HG02885 (cell line): ENCODE results near the gene COA7.
A peak's percentile ranks its signal among the peaks of the same experiment; 100 is the strongest.
"Not testable (repeated sequence)": the region's sequence is repeated elsewhere in the genome, so short reads cannot be mapped to it uniquely, and the experiment has no call there.

Experiments used
- ATAC-seq: cut with Tn5 transposase; IDR thresholded peaks from one replicate; pipeline ENCODE4 v1.9.1; 2021; ENCODE audit warnings: mild to moderate bottlenecking; ENCODE audit not compliant: unreplicated experiment, poor library complexity

COA7 gene

DNA sequence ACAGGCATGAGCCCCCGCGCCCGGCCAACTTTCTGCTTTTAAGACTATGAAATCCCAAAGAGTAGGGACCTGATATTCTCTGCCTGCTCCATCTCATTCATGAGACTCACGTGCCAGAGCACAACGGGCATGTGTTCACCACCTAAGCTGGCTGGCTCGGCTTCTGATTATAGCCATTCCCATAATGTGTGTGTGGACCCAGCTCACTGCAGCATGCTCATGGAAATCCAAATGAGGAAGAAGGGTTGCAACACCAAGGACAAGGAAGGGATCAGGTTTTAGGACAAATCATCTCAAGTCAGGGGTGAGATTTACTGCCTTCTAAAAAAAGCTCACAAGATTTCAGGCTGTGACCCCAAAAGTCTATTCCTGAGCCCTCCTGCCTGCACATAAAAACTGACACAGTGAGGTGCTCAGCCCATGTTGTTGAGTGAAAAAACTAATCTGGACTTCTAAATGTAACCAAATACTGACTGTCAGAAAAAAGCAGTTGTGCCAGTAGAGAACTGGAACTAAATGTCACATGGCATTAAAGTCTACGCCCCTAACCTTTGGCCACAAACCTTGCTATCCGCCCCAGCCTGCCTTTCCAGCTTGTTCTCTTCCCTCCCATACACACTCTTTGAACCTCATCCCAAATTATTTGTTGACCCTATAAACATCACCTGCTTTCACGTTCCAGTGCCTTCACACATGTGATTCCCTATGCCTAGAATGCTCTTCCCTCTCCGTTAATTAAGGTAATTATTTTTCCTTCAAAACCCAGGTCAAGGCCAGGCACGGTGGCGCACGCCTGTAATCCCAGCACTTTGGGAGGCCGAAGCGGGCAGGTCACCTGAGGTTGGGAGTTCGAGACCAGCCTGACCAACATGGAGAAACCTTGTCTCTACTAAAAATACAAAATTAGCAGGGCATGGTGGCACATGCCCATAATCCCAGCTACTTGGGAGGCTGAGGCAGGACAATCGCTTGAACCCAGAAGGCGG lies 9.1 kb upstream of the COA7 start:
- ATAC-seq: no peak

DNA sequence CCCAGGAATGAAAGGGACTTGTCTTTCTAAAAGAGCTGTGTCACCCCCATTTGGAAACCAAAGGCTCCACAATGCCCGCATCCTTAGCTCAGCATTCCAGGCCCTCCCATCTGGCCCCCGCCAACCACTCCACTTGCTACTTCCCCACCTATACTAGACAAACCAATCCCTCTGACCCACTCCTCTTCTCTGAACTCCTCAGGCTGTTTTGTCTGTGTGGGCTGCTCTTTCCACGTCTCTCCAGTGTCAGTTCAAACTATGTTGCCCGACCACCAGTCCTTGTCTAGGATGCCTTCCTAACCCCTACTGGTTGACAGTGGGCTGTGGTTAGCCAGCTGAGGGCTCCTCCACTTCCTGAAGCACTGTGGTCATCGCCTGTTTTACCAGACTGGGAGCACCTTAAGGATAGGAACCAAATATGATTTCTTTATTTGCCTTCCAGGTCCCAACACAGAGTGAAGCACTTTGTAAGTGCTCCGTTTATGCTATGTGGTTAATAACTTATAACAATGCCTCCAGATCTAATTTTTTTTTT lies 8.1 kb upstream of the COA7 start:
- no peak for ATAC-seq

DNA sequence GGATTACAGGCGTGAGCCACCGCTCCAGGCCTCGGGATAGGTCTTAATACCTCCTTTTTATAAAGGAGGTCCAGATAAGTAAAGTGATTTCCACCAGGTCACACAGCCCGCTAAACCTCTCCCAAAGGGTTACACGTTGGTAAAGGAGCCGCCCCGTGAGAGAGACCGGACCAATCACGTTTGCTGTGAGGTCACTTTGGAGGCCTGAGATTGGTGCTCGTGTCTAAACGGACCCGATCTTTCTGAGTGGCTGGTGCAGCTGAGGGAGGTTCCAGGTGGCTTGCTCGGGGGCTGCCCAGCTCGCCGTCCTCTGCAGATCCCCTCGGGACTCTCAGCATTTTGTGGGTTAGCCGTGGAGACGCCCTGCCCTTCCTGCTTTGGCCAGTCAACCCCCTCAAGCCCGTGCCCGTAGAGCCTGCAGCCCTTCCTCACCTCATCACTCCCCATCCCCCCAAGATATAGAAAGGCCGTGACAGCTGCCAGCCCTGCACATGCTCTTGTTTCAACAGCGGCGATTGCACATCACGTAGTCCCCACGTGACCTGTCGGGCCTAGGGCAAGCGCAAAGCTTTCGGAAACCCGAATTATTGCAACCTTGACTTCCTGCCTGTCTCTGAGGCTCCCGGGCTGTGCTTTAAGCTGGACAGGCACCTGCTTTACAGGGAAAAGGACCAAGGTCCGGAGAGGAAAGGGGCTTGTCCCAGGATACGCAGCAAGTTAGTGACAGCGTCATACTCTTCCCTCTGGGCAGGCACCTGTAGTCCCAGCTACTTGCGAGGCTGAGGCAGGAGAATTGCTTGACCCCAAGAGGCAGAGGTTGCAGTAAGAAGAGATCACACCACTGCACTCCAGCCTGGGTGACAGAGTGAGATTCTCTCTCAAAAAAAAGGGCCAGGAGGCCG lies 5.0 kb upstream of the COA7 start:
- peak; percentile 83 for ATAC-seq

DNA sequence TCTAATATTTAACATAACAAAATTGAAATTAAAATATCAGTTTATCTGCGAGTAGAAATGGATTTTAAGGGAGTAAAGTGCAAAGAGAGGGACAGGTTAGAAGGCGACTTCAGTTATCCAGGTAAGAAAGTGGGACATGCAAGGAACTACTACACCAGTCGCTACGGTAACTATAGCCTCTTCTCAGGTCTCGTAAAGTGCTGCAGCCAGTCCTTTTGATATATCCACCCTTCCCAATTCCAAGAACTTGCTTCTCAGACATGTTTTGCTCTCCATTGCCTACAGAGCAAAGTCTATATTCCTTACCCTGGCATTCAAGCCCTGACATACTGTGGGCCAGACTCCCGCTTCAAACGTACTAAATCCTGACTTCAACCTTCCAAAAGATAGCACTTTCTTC lies 2.5 kb downstream of the COA7 start:
- no peak for ATAC-seq

DNA sequence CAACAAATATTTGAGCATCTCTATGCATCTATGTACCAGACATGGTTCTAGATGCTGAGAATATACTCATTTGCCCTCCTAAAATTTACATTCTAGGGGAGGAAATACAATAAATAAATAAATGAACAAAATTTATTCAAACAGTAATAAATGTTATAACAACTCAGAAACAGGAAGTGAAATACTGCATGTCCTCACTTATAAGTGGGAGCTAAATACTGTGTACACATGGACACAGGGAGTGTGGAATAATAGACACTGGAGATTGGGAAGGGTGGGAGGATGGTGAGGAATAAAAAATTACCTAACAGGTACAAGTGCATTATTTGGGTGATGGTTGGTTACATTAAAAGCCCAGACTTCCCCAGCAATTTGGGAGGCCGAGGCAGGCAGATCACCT lies 4.3 kb downstream of the COA7 start:
- no peak for ATAC-seq

DNA sequence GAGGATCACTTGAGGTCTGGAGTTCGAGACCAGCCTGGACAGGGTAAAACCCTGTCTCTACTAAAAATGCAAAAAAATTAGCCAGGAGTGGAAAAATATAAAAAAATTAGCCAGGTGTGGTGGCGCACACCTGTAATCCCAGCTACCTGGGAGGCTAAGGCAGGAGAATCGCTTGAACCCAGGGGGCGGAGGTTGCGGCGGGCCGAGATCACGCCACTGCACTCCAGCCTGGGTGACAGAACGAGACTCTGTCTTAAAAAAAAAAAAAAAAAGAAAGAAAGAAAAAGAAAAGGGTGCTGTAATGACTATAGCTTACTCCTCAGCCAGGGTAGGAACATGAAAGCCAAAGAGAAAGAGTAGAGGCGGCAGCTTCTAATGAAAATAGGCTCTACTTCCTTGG lies 4.8 kb downstream of the COA7 start:
- not testable (repeated sequence) for ATAC-seq

DNA sequence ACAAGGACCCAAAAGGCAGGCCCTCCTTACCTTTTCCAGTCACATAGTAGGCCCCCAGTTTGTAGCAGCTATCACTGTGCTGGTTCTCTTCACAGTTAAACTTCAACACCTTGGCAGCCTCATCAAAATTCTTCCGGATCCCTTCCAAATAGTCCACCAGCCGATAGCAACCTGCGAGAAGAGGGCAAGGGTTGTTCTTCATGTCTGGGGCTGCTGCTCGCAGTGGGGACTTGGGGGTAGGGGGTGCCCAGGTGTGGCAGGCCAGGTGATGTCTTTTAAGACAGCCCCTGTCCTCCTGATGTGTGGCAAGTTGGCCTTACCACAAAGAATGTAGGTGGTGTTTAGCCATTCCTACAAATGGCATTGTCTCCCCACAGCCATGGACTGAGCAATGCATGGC lies 5.5 kb downstream of the COA7 start:
- ATAC-seq: no peak

DNA sequence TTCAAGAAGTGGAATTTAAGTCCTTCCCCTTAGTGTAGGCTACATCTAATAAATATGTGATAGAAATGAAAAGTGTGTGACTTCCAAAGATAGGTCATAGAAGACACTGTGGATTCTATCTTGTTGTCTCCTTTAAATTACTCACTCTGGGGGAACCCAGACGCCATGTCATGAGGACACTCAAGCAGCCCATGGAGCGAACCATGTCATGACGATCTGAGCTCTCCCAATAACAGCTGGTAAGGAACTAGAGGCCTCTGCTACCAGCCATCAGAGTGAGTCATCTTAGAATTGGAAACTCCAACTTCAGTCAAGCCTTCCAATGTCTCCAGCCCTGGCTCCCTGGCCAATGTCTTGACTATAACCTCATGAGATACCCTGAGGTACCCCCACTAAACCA lies 6.3 kb downstream of the COA7 start:
- ATAC-seq: no peak

DNA sequence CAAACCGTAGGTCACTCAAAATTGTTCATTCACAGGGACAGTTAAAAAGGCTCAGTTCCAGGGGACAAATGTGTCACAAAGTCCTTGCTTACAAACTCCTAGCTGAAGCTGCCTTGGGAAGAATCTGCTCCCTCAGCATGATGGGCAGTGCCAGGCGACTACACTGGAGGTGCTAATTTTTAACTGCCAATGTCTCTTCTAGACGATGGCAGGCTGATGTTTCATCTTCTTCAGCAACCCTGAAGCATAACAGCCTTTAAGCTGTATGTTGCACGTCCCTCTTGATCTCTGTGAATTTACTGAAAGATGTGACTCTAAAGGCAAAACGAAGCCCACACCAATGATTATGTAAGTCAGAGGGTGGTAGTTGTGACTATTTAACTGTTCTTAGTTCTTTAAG lies 11.3 kb downstream of the COA7 start:
- ATAC-seq: no peak

DNA sequence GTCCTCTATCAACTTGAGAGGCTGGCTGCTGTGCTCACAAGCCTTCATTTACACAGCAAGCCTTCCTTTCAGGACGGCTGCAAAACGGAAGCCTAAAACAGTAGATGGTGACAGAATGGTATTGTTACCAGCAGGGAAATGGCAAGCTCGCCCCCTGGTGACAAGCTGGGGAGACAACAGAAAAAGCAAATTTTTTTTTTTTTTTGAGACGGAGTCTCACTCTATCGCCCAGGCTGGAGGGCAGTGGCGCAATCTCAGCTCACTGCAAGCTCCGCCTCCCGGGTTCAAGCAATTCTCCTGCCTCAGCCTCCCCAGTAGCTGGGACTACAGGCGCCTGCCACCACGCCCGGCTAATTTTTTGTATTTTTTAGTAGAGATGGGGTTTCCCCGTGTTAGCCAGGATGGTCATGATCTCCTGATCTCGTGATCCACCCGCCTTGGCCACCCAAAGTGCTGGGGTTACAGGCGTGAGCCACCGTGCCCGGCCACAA lies 11.8 kb downstream of the COA7 start:
- peak; percentile 58 for ATAC-seq

DNA sequence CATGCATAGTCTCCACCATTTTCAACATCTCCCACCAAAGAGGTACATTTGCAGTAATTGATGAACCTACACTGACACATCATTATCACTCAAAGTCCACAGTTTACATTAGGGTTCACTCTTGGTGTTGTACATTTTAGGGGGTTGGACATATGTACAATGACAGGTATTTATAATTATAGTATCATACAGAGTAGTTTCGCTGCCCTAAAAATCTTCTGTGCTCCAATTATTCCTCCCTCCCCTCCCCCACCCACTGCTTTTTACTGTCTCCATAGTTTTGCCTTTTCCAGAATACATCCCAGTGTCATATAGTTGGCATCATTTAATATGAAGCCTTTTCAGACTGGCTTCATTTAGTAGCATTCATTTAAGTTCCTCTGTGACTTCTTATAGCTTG lies 13.6 kb downstream of the COA7 start:
- ATAC-seq: no peak

DNA sequence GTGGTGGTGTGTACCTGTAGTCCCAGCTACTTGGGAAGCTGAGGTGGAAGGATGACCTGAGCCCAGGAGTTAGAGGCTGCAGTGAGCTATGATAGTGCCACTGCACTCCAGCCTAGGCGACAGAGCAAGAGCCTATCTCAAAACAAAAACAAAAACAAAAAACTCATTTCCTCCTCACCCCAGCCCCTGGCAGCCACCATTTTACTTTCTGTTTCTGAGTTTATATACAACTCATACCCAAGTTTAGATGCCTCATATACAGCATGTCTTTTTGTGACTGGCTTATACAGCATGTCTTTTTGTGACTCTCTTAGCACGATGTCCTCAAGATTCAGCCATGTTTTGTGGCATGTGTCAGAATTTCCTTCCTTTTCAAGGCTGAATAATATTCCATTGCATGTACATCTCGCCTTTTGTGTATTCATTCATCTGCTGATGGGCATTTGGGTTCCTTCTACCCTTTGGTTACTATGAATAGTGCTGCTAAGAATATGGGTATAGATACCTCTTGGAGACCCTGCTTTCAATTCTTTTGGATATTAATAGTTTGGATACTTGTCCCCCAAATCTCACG lies 14.7 kb downstream of the COA7 start:
- no peak for ATAC-seq

DNA sequence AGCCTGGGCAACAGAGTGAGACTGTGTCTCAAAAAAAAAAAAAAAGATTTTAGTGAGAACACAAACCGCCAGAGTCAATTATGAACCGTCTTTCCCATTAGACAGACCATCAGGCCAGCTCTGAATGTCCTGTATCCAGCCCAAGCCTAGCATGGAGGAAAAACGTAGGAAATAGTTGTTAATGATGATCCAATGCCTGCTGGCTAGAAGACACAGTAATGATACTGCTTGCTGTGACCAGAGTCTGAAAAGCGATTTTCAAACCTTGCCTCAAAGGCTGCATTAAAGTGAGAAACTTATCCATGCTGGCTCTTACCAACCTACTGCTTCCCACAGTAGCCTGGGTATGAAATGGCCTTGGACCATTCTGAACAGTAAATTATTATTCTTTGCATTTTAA lies 17.0 kb downstream of the COA7 start:
- ATAC-seq: no peak

DNA sequence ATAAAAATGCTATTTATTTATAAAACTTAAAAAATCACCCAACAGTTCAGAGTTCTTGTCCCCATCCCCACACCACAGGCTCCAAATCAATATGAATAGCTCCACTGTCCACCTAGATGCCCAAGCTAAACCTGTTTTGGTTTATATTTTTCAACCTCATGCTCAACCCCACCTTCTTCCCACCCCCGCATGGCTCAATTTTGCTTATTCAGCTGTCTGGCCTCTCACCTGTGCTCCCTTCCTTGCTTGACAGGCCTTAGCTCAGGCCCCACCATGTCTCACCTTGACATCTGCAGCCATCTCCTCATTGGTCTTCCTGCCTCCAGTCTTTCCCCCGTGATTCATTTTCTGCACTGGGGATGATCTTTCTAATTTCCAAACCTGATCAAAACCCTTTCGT lies 17.8 kb downstream of the COA7 start:
- no peak for ATAC-seq

DNA sequence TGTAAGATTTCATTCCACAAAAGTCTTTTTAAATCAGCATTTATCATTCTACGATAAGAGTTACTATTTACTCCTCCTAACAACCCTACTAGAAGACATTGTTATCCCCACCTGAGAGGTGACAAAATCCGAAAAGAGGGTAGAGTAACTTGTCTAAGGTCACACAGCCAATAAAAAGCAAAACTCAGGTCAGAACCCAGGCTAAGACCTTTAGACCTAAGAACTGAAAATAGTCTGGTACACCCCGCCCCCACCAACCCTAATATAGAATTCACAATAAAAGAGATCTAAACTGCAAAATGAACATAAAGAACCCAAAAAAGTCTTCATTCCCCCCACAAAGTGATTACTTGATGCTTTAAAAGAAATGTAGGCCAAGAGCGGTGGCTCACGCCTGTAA lies 18.6 kb downstream of the COA7 start:
- ATAC-seq: no peak

DNA sequence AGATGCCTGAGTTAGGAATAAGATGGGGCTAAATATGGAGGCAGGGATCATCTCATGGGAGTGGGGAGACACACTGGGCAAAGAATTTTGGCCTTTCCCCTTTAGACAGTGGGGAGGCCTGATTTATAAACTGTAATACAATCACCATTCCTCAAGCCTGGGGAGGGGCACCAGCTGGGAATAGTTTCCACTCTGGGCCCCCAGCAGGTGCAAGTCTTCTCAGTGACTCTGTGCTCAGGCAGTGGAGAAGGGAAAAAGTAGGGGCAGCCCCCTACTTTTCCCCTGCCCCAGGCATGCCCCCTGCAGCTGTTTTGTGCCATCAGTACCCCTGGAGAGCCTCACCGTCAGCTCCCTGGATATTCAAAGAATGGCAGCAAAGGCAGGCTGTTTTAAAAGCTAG lies 19.1 kb downstream of the COA7 start:
- no peak for ATAC-seq

DNA sequence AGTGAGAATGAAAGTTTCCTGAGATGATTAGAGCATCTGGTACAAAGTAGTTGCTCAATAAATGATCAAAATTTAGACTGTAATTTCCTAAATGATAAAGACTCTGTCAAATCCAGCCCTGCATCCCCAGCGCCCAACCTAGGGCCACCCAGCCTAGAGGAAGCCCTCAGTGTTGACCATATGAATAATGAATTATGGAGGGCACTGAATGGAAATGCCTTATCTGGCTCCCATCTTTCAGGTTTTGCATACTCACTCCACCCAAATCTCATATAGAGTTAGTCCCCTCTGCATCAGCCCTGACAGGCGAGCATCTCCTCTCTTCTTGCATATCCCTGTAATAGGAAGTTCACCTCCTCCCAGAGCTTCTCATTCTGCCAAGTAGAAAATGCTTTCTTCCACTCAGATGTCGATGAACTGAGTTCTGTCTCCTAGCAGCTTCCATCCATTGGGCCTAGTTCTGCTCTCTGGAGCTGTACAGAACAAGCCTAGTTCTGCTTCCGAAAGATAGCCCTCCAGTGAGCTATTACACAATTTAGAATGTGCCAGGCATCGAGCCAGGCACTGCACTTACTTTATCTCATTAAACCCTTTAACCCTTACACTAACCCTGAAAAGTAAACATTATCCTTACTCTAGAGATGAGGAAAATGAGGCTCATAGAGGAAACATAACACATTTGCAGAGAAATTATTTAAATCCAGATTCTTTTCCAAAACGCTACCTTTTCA lies 20.9 kb downstream of the COA7 start:
- ATAC-seq: no peak

DNA sequence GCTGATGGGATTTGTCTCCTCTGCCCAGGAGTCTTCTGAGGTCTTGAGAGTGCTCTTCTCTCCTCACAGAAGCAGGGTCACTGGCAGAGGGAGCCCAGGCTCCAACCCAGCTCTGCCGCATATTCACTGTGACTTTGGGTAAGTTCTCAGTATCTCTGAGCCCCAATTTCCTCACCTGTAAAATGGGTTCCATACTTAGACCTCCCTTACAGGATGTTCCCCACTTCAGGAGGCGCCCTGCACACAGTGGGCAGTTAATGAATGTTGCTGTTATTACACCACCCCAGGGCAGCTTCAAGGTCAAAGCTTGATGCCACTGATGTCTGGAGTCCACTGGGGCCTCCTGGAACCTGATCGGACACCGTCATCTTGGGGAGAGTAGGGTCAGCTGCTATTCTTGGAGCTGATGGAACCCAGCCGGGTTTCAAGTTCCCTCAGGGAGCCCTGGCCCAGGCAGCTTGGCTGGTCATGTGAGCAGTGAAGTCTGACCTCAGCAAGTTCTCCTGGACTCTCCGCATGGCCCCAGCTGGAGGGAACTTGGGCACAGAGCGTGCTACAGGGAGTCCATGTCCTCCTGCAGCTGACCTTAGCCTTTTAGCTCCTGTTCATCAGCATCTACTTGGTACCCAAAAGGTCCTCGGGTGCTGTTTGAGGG lies 21.8 kb downstream of the COA7 start:
- ATAC-seq: no peak
